K562 (cell line): Measurements from ENCODE around the gene LST1. TPM values are rescaled to one million over a fixed set of nuclear protein-coding genes. Genes with fewer than 3 reads are reported as not detected.

Source experiments
- ASH1L ChIP-seq: fragments of 450-650 bp; IDR thresholded peaks from 2 replicates; pipeline ENCODE4 v1.6.1; 2018; ENCODE audit warnings: borderline replicate concordance, mild to moderate bottlenecking, low read depth; ENCODE audit not compliant: partially characterized antibody
- CBX5 ChIP-seq: IDR thresholded peaks from 2 replicates; pipeline ENCODE4 v1.6.1; 2014; ENCODE audit warnings: low read depth, borderline replicate concordance
- CHCHD3 ChIP-seq: fragments of 250-450 bp; sonication (Bioruptor Pico); IDR thresholded peaks from 2 replicates; pipeline ENCODE4 v2.1.2; 2022; ENCODE audit warnings: mild to moderate bottlenecking
- CSDE1 ChIP-seq, 2 experiments: fragments of 450-650 bp; IDR thresholded peaks; 2 replicates each; pipeline ENCODE4 v1.6.1; 2016; ENCODE audit warnings: mild to moderate bottlenecking in 1 of 2
- E2F8 ChIP-seq: fragments of 450-650 bp; IDR thresholded peaks from 2 replicates; pipeline ENCODE4 v1.7.1; 2018; ENCODE audit warnings: mild to moderate bottlenecking, low read depth; ENCODE audit not compliant: partially characterized antibody
- EP400 ChIP-seq: fragments of 450-650 bp; IDR thresholded peaks from 2 replicates; pipeline ENCODE4 v1.6.1; 2017; ENCODE audit warnings: antibody characterized with exemption, mild to moderate bottlenecking, moderate library complexity
- EZH2 ChIP-seq: IDR thresholded peaks from 2 replicates; pipeline ENCODE4 v1.6.1; 2012; ENCODE audit warnings: low read depth, mild to moderate bottlenecking, inconsistent platforms, low read length, borderline replicate concordance
- FOXO4 ChIP-seq: fragments of 450-650 bp; formaldehyde crosslinking; IDR thresholded peaks from 2 replicates; pipeline ENCODE4 v1.4.0; 2020; ENCODE audit warnings: mild to moderate bottlenecking, moderate library complexity
- HNRNPL ChIP-seq: fragments of 200-400 bp; formaldehyde crosslinking; IDR thresholded peaks from 2 replicates; pipeline ENCODE4 v1.6.1; 2017; ENCODE audit warnings: low read depth, mild to moderate bottlenecking, low read length
- HNRNPLL ChIP-seq: fragments of 200-400 bp; formaldehyde crosslinking; IDR thresholded peaks from 2 replicates; pipeline ENCODE4 v1.6.1; 2017; ENCODE audit warnings: low read length, low read depth, mild to moderate bottlenecking; ENCODE audit not compliant: poor library complexity, severe bottlenecking
- KDM5B ChIP-seq: fragments of 200-600 bp; sonication (generic); IDR thresholded peaks from 2 replicates; pipeline ENCODE4 v1.6.1; 2012; ENCODE audit warnings: low read depth, mild to moderate bottlenecking, moderate library complexity, low read length, control low read depth, inconsistent platforms; ENCODE audit not compliant: insufficient replicate concordance
- MTA2 ChIP-seq: fragments of 450-650 bp; IDR thresholded peaks from 2 replicates; pipeline ENCODE4 v1.6.1; 2016; ENCODE audit warnings: low read depth
- RBM39 ChIP-seq: fragments of 200-400 bp; formaldehyde crosslinking; optimal IDR thresholded peaks from 2 replicates; pipeline ENCODE3; 2018; ENCODE audit warnings: low read depth, low read length
- RNF2 ChIP-seq: sonication (generic); IDR thresholded peaks from 2 replicates; pipeline ENCODE4 v1.6.1; 2016
- SLC30A9 ChIP-seq: fragments of 250-450 bp; sonication (Bioruptor Pico); IDR thresholded peaks from 2 replicates; pipeline ENCODE4 v1.8.0; 2022; ENCODE audit warnings: mild to moderate bottlenecking, moderate library complexity
- TCF3 ChIP-seq: sonication (generic); formaldehyde crosslinking; IDR thresholded peaks from 2 replicates; pipeline ENCODE4 v1.4.0; 2020; ENCODE audit warnings: mild to moderate bottlenecking, missing genetic modification reagents
- TCFL5 ChIP-seq: fragments of 250-450 bp; sonication (Bioruptor Pico); conservative IDR thresholded peaks from 2 replicates; pipeline ENCODE4 v1.6.1; 2021; ENCODE audit warnings: mild to moderate bottlenecking, moderate library complexity, matching md5 sums
- THRAP3 ChIP-seq: fragments of 450-650 bp; IDR thresholded peaks from 2 replicates; pipeline ENCODE4 v1.6.1; 2016; ENCODE audit warnings: mild to moderate bottlenecking, inconsistent platforms, borderline replicate concordance
- XRCC5 ChIP-seq: fragments of 200-400 bp; formaldehyde crosslinking; IDR thresholded peaks from 2 replicates; pipeline ENCODE4 v1.6.1; 2017; ENCODE audit warnings: low read depth, mild to moderate bottlenecking, low read length
- ZBTB7A ChIP-seq: IDR thresholded peaks from 2 replicates; pipeline ENCODE4 v1.6.1; 2011; ENCODE audit warnings: low read depth, mild to moderate bottlenecking, low read length, moderate library complexity, borderline replicate concordance; ENCODE audit not compliant: control insufficient read depth
- ZNF121 ChIP-seq: sonication (generic); formaldehyde crosslinking; conservative IDR thresholded peaks from 2 replicates; pipeline ENCODE4 v1.8.0; 2022; ENCODE audit warnings: missing genetic modification reagents
- ZNF41 ChIP-seq: fragments of 250-450 bp; sonication (Bioruptor Pico); conservative IDR thresholded peaks from 2 replicates; pipeline ENCODE4 v1.4.0; 2020; ENCODE audit warnings: mild to moderate bottlenecking
- ZNF444 ChIP-seq: fragments of 250-450 bp; sonication (Bioruptor Pico); IDR thresholded peaks from 2 replicates; pipeline ENCODE4 v1.4.0; 2020; ENCODE audit warnings: mild to moderate bottlenecking, moderate library complexity
- ZNF740 ChIP-seq, 3 experiments: fragments of 200-800 bp in 1 of 3; sonication (Bioruptor generic) in 1 of 3; sonication (generic) in 1 of 3; formaldehyde crosslinking in 1 of 3; IDR thresholded peaks; 2 replicates each; pipeline versions ENCODE4 v1.6.1 to v1.8.0; 2016 to 2022; ENCODE audit warnings: mild to moderate bottlenecking in 2 of 3, missing compliant biosample characterization in 2 of 3, missing genetic modification characterization in 2 of 3, missing genetic modification reagents in 1 of 3
- polyA plus RNA-seq, 8 experiments: library from polyadenylated mRNA; depleted of rRNA in 4 of 8; stranded (reverse) in 5 of 8; unstranded in 3 of 8; fragments of >200 nt; fragmentation: Nextera tagmentation in 2 of 8; fragmentation: Illumina TruSeq in 1 of 8; extraction: Ambion mirVana in 2 of 8; extraction: Trizol in 1 of 8; gene quantifications; 2 replicates each; pipeline versions ENCODE4 v1.2.1 to v1.2.3, GENCODE V29; 2011 to 2014; ENCODE audit warnings: inconsistent platforms in 1 of 8, missing spikeins in 1 of 8
- total RNA-seq, 7 experiments: library from RNA; depleted of rRNA in 6 of 7; stranded (reverse); fragments of >200 nt in 6 of 7; fragmentation: Illumina TruSeq in 2 of 7; extraction: Trizol in 2 of 7; gene quantifications; 2 replicates each; pipeline versions ENCODE4 v1.2.1 to v1.2.3, GENCODE V29; 2011 to 2021; ENCODE audit warnings: low replicate concordance in 1 of 7

LST1 gene
- total and polyA plus RNA-seq, 9 of the 15 experiments (the other 6 are each of a cell fraction or from before 2014, with no cell fraction given): 0.82 to 7.8 (median 1.7) TPM

GRCh38 chr6:31580807-31581433 lies 5.2 kb upstream of the LST1 start (continued):
- TF ChIP-seq HNRNPL (0 out of 2 replicates have a peak, but pooled peaks have one; percentile 37), EP400 (peak; percentile 44; the same call in 1 of the 2 replicates), HNRNPLL (peak; percentile 93), RNF2 (peak; percentile 42; the same call in 1 of the 2 replicates), TCFL5 (CRISPR knock-in tag) (no peak), ZNF121 (CRISPR knock-in tag) (no peak), FOXO4 (CRISPR knock-in tag) (no peak), E2F8 (peak; percentile 9), ZNF41 (CRISPR knock-in tag) (no peak), KDM5B (peak; percentile 84), ZBTB7A (peak; percentile 100), ZNF444 (CRISPR knock-in tag) (no peak), ZNF740 (CRISPR knock-in tag; IDR thresholded peaks at IDR 0.05) (no peak), ZNF740 (tag; IDR thresholded peaks at IDR 0.05) (no peak), MTA2 (0 out of 2 replicates have a peak, but pooled peaks have one; percentile 19), THRAP3 (no peak), CBX5 (peak; percentile 28; the same call in 1 of the 2 replicates), XRCC5 (peak; percentile 96), SLC30A9 (CRISPR knock-in tag) (no peak), CSDE1 (IDR thresholded peaks at IDR 0.05) (no peak), TCF3 (peak; percentile 31; the same call in 1 of the 2 replicates), ASH1L (no peak), EZH2 (no peak), CHCHD3 (CRISPR knock-in tag) (no peak), RBM39 (no peak)
